Measurements from ENCODE around the gene TSHZ2. TPM values are rescaled to one million over a fixed set of nuclear protein-coding genes. Genes with fewer than 3 reads are reported as not detected.

Gene TSHZ2
- total and polyA plus RNA-seq, 2 of the 4 experiments (the other 2 are of a cell fraction): under 0.01 to 0.02 TPM

- Histone ChIP-seq H3K36me3 (ENCODE audit: control insufficient read depth, insufficient read depth, low read length) (no peaks in the 10 kb centered on the region), H3K56ac (ENCODE audit: extremely low read depth, insufficient read depth, low read length) (no peak overlapping the region), H2BK120ac (ENCODE audit: low read depth, low read length) (no peak overlapping the region), H2BK20ac (ENCODE audit: low read depth, low read length) (no peak overlapping the region), H3K14ac (replicated peaks; ENCODE audit: low read depth, low read length) (no peak overlapping the region), H4K8ac (ENCODE audit: low read depth in 2 of 2, low read length in 2 of 2) (no peak overlapping the region), H3K4me2 (ENCODE audit: low read depth, low read length) (no peak overlapping the region), H3K18ac (ENCODE audit: low read depth, low read length) (no peak overlapping the region), H3K9me1 (ENCODE audit: insufficient read depth, low read length) (no peaks in the 10 kb centered on the region), H3K9ac (ENCODE audit: low read depth, low read length) (no peak overlapping the region), H4K5ac (ENCODE audit: low read depth, low read length) (no peak overlapping the region), H2AFZ (replicated peaks; ENCODE audit: low read length, poor library complexity) (no peak overlapping the region), H2BK5ac (ENCODE audit: low read depth, low read length, poor library complexity, severe bottlenecking) (no peak overlapping the region), H3K9me3 (ENCODE audit: control insufficient read depth, insufficient read depth, low read length) (no peaks in the 10 kb centered on the region), H4K91ac (ENCODE audit: insufficient read depth, low read depth, low read length) (no peak overlapping the region), H3K79me1 (ENCODE audit: low read depth in 1 of 2, low read length in 2 of 2) (no peaks in the 10 kb centered on the region), H3K4me3 (ENCODE audit: insufficient read depth, low read depth, low read length) (no peak overlapping the region; the same call in 1 of the 2 replicates), H4K20me1 (ENCODE audit: insufficient read depth, low read length) (no peaks in the 10 kb centered on the region), H2BK15ac (ENCODE audit: low read depth, low read length) (no peak overlapping the region), H3K27me3 (ENCODE audit: control insufficient read depth, insufficient read depth, low read length) (peaks cover 3% of the 10 kb centered on the region; the same call in 1 of the 2 replicates), H2AK9ac (replicated peaks; ENCODE audit: low read depth, low read length, poor library complexity) (no peak overlapping the region), H3K4ac (ENCODE audit: low read depth, low read length) (no peak overlapping the region), H3K4me1 (ENCODE audit: control insufficient read depth, insufficient read depth, low read length) (no peaks in the 10 kb centered on the region), H3K23ac (ENCODE audit: low read depth, low read length) (no peak overlapping the region), H2AK5ac (ENCODE audit: low read depth, low read length) (no peak overlapping the region), H3K27ac (ENCODE audit: insufficient read depth, low read length) (no peak overlapping the region)
- no peak for TF ChIP-seq RCOR1 (IDR thresholded peaks at IDR 0.05; ENCODE audit: insufficient replicate concordance, low read length)
- no peak for TF ChIP-seq CHD1 (IDR thresholded peaks at IDR 0.05; ENCODE audit: low read depth, low read length)
- TF ChIP-seq ELK1 (IDR thresholded peaks at IDR 0.05; ENCODE audit: borderline replicate concordance, low read depth, low read length): no peak
- POLR2A ChIA-PET (ENCODE audit: unreplicated experiment): no interaction called here
- ATAC-seq (ENCODE audit: low read depth) (no peak), DNase-seq (no peak)
- in situ Hi-C loops (cut with MboI; ENCODE audit: low sequenced_read_pairs): no loop called here
- dilution Hi-C loops (cut with HindIII; ENCODE audit: low sequenced_read_pairs, unreplicated experiment): no loop called here
- CTCF ChIA-PET: no interaction called here
- intact Hi-C loops (cut with micrococcal nuclease): no loop called here
- WGBS, 2 experiments (ENCODE audit: extremely low coverage in 2 of 2, insufficient read length in 1 of 2): no CpG with 5 or more reads among the region's 16 CpGs
- no TSS peak for BruUV-seq (replicated peaks)
Measured at GRCh38 chr20:52971498-52972189, 514 bp upstream of the TSHZ2 start.

All from IMR-90 (cell line).